Cortex of kidney (tissue), 1 donor: ENCODE measurements around the gene ADAP1.
"Not testable (repeated sequence)": the region's sequence is repeated elsewhere in the genome, so short reads cannot be mapped to it uniquely, and the experiment has no call there.

Experiments used
- DNase-seq: peaks from one replicate; lab custom pipeline; 2025; lab: John Stamatoyannopoulos, UW

The ADAP1 gene

DNA sequence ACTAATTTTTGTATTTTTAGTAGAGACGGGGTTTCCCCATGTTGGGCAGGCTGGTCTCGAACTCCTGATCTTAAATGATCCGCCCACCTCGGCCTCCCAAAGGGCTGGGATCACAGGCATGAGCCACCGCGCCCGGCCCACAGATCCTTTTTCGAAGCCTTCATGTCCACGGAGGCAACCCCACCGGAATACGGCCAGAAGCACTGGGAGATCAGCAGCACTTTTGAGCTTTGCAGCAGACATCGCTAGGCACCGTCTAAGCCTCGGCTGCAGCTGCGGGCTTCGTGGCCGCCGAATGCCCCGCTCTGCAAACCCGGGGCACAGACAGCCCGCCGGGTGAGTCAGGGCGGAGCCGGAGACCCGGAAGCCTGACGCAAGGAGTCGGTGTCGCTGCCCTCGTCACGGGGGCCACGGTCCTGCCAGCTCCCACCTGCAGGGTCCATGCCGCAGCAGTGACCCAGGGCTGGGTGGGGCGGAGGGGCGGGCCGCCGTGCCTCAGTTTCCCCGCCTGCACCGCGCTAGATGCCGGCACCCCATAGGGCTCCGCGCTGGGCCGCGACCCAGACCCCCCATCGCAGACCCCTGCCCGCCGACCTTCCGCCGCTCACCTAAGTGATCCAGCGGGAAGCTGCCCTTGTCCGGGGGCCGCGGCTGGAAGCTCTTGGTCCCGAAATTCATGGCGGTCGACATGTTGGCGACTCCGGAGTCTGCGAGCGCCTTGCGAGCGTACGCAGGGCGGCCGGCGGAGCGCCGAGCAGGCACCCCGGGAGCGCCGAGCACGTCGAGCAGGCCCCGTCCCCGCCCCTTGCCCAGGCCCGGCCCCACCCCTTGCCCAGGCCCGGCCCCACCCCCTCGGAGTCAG lies 20.6 kb upstream of the ADAP1 start, which contains the start of gene COX19:
COX19 (minus strand) TSS at position 730 of the 862 bp plus-strand sequence; CDS start at position 690, 40 bp downstream.
- no peak for DNase-seq

DNA sequence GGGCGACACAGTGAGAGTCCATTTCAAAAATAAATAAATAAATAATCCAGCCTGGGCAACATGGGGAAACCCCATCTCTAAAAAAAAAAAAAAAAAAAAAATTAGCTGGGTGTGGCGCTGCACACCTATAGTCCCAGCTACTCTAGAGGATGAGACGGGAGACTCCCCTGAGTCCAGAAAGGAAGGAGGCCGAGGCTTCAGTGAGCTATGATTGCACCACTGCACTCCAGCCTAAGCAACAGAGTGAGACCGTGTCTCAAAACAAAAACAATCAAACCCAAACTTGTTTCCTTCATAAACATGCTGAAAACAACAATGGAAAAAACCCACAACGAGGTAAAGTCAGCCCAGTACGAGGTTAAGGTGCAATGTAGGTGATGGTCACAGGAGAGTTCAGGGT lies 19.7 kb upstream of the ADAP1 start:
- no peak for DNase-seq

DNA sequence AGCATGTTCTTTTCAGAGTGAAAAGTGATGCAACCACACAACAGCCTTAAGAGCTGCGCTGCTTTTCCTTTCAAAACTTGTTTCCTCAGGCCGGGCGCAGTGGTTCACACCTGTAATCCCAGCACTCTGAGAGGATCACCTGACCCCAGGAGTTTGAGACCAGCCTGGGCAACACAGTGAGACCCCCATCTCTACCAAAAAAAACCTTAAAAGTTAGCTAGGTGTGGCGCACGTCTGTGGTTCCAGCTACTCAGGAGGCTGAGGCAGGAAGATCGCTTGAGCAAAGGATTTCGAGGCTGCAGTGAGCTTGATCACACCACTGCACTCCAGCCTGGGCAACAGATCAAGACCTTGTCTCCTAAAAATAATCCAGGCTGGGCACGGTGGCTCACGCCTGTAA lies 18.8 kb upstream of the ADAP1 start:
- no peak for DNase-seq

DNA sequence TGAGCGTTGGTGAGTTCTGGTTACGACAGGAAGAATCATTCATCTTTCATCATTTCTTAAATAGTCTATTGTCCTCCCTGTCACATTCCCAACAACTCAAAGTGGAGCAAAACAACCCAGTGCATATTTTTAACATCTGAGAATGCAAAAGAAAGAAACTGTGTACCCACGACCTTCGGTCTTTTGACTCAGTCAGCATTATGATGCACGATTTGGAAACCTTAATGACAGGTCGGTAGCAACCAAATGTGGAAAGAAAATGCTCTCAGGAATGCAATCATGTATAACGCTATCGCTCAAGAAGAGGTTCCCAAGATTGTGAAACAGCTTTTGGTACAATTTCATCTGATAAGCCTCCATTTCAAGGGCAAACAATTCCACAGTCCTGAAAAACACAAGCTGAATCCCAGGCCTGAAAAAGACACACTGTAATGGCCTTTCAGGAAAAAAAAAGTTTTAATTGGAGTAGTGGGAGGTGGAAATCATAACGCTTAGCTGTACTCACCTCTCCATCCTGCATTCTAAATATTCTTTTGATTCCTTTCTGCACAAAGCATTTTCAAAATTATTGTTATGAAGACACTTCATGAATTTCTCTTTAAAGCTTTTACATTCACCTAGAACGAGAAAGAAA lies 18.3 kb upstream of the ADAP1 start:
- no peak for DNase-seq

DNA sequence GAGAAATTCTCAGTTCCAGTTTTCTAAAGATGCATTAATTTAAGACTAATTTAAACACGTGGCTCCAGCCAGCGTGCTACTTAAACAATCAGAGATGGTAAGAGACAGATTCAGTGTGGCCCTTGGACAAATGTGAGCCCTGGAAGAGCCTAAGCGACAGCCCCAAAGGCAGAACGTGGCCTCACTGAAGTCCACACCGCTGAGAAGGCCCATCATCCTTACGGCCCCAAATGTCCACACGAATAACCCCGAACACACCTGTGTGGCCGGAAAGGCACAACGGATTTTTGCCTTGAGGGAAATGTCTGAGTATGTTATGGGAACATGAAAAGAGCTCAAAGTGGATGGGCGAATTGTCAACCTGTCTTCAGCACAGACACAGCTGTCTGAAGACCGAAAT lies 17.6 kb upstream of the ADAP1 start:
- no peak for DNase-seq

DNA sequence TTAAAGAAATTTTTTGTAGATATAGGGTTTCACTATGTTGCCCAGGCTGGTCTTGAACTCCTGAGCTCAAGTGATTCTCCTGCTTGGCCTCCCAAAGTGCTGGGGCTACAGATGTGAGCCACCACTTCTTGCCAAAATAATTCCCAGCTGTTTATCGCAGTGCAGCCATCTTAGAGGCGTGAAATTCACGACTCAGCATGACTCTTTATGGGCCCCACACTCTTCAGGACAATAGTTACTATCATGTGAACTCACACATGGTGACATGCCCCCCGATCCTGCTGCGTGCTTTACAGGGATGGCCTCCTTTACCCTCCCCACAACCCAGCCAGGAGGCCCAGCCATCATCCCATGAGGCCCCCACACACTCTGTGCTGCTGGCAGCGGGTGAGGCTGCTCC lies 16.3 kb upstream of the ADAP1 start:
- DNase-seq: no peak

DNA sequence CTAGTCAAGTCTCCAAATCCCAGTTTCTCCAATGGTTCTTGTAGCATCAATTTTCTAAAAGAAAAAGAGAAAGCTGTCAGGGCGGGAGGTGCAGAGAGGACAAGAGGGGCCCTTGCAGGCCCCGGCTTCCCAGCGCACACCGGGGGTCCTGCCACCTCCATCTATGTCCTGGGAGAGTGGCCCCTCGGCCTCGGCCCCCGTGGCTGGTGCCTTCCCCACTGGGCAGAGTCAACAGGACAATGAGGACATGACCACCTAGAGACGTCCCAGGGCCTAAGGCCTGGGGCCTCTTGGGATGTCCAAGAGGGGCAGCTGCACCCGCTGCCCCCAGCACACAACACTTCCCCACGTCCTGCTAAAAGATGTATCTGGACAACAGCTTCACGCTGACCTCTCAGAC lies 14.9 kb upstream of the ADAP1 start:
- DNase-seq: no peak

DNA sequence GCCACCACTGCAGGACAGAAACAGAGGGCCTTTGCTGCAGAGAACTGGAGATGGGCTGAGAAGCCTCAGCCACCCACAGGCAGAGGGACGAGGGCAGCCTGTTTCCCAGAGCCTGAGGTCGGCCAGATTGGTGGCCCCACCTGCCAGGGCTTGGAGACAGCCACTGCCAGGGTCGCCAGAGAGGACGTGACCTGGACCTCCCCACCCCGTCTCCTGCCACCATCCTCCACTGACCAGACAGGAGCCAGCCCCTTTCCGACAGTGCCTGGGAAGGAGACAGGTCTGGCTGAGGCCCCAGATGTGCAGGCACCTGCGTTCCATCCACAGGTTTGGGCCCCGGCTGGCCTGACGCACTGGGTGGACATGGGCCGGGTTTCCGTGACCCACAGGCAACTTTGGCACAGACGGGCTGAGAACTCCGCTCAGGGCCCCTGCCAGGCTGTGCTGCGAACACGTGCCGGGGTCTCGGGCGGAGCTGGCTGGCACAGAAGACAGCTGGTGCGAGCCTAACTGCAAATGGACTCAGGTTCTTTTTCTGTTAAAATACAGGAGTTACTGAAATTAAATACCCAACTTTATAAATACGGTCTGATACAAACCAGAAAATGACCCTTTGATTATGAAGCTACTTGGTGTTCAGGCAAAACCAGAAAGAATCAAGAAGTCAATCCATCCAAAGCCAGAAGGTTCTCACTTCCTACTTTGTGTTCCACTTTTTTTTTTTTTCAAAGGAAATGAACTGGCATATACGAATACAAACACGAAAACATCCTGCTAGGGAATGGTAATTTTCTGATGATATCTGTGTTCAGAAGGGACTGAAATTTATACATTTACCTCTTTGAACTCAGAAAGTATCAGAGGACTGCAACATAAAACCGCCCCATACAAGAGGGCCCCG lies 14.0 kb upstream of the ADAP1 start:
- DNase-seq: no peak

DNA sequence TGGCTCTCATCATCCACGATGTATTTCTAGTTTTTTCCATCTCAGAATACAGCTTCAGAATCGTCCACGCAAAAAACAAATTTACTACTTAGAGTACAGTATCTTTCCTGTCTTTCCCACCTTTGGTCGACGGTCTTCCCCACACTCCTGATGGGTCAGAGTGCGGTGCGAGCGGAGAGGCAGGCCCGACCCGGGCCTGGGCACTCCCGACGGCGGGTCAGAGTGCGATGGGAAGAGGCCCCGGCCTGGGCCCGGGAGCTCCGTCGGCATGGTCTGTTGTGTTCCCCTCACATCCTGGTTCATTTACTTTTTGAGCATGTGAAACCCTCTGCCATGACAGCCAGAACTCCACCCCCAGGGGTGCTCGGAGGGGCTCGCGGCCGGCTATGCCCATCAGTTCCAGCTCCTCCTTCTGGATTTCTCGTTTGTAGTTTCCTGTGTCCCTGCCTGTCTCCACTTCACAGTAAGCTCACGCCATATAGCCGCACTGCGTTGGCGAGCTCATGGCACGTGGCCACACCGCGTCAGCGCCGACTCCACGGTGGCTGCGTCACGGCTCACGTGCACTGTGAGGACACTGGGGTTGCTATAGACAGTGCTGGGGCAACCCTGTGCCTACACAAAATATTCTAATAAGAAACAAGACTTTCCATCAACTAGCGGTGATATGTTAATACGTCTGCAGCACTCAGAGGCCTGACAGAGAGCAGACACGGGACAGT lies 13.0 kb upstream of the ADAP1 start:
- no peak for DNase-seq

DNA sequence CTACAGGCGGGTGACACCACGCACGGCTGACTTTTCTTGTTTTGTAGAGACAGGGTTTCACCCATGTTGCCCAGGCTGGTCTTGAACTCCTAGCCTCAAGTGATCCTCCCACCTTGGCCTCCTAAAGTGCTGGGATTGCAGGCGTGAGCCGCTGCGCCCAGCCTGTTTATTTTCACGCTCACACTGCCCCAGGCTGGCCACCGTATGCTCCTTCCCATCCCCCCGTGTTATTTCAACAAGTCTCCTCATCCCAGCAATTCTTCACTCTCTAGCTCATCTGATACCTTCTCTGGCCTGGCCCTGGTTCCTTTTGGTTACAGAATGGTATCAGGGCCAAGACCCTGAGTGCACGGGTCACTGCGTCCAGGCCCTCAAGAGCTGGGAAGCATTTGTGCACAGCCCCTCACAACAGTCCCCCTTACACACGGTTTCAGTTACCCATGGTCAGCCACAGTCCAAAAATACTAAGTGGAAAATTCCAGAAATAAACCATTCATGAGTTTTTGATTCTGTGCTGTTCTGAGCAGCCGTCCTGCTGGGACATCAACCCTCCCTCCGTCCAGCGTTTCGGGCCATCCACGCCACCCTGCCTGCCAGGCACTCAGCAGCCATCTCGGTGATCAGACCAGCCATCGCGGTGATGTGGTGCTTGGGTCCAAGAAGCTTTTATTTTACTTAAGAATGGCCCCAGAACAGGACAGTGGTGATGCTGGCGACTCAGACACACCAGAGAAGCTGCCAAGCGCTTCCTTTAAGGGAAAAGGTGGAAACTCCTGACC lies 12.0 kb upstream of the ADAP1 start:
- DNase-seq: no peak

DNA sequence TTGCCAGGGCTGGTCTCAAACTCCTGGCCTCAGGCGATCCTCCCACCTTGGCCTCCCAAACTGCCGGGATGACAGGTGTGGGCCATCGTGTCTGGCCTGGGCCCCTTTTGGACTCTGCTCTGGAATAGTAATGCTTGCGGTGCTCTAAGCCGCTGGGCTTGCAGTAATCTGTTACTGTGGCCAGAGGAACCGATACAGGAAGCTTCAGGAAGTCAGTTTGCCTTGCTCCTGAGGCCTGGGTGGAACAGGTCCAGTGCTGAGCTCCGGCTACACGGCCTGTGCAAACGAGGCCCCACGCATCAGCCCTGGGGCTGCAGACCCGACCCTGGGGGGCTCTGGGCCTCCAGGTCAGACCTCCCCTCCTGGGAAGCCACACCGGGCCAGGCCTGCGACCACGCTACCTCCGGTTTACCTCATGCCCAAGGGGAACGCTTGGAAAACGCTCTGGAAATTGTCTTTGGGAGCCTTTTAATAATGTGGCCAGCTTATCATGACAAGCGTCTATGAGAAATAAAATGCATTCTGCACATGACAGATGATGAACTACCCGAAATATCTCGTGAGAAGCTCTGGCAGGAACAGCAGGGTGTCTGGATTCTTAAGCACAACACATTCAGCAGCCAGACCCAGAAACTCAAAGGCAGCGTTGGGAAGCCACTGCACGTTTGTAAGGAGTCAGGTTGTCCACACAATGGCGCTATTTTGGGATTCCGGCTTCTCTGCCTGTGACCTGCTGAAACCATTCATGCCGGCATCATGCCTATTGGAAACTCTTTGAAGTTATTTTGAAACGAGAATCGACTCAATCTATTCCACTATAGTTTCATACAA lies 10.1 kb upstream of the ADAP1 start:
- DNase-seq: no peak

DNA sequence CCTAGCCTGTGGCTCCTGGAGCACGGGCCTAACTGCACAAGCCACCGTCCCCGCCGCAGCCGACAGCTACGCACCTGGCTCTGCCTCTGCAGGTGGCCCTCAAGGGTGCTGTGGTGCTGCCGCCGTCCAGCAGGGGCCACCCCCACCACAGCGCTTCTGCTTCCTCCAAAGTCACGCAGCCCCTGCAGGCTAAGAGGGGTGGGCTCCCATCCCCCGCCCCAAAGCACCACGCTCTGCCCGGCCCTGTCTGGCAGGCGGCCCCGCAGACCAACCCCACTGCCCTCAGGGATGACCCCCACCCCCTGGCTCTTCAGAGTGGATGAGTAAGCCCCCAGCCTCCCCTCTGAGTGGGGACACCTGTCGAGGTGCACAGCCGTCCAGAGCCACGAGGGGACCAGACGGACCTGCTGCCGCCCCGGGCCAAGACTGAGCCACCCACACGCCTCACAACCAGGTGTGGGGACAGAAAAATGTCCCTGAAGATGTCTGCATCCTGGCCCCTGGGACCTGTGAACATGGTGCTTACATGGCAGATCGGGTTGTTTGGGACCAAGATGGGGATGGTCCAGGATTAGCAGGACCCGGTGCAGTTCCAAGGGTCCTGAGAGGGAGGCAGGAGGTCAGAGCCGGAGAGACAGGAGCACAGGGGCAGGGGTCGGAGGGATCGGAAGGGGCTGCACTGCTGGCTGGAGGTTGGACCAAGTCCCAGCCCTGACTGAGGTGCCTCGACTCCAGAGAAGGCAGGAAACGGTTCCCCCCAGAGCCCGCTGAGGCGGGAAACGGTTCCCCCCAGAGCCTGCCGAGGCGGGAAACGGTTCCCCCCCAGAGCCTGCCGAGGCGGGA lies 9.0 kb upstream of the ADAP1 start:
- DNase-seq: no peak

DNA sequence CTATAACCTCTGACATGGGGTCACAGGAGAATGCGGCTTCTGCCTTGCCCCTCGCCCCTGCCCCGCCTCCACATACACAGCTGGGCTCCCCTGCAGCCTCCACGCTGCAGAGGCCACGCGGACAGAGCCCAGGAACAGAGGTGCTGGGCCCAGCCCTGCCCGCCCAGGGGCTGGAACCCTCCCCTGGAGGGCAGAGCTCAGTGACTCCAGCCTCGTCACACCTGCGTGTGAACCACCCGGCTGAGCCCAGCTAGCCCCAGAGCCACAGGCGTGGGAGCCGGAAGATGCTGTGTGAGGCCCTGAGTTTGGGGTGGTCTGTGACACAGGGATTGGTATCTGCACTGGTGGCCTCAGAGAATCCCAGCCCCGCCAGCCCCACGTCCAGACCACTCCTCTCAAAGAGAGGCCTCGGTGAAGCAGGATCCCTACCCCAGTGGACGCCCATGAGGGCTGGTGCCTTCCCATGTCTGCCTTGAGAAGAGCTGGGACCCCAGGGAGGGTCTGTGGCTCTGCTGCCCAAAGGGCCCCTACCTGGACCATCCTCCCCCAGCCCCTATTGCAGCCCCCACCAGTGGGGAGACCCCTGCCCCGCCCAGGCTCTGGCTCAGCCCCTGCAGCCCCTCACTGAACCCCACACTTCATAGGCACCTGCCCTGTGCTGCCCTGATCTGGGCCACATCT lies 8.1 kb upstream of the ADAP1 start:
- no peak for DNase-seq

DNA sequence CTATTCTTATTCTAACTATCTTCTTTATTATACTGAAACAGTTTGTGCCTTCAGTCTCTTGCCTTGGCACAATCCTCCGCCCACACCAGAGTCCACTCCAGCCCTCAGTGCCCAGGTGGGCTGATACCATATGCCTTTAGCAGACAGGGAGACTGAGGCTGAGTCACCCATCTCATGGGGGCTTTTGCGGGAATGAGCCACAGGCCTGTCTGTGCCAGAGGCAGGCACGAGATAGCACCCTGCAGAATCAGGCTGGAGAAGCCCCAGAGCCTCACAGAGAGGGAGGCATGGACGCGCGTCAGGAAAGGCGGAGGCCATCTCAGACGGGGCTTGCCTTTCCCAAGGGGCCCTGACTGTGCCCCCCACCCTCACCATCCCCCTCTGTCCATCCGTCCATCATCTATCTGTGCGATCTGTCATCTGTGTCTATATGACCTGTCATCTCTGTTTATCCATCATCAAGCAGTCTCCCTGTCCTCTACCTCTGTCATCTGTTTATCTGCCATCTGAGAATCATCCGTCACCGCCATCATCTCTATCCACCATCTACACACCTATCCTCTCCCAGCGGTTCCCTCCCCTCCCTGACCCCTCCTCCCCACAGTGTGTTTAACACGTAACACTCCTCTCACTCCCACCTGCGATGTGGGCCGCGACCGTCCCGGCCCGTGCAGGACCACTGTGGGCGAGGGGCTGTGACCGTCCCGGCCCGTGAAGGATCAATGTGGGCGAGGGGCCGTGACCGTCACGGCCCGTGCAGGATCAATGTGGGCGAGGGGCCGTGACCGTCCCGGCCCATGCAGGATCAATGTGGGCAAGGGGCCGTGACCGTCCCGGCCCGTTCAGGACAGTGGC lies 7.3 kb upstream of the ADAP1 start:
- no peak for DNase-seq

DNA sequence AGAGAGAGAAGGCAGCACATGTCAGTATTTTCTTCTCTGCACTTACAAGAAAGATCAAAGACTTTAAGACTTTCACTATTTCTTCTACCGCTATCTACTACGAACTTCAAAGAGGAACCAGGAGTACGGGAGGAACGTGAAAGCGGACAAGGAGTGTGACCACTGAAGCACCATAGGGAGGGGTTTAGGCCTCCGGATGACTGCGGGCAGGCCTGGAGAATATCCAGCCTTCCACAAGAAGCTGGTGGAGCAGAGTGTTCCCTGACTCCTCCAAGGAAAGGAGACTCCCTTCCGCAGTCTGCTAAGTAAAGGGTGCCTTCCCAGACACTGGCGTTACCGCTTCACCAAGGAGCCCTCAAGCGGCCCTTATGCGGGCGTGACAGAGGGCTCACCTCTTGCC lies 6.5 kb upstream of the ADAP1 start:
- not testable (repeated sequence) for DNase-seq

DNA sequence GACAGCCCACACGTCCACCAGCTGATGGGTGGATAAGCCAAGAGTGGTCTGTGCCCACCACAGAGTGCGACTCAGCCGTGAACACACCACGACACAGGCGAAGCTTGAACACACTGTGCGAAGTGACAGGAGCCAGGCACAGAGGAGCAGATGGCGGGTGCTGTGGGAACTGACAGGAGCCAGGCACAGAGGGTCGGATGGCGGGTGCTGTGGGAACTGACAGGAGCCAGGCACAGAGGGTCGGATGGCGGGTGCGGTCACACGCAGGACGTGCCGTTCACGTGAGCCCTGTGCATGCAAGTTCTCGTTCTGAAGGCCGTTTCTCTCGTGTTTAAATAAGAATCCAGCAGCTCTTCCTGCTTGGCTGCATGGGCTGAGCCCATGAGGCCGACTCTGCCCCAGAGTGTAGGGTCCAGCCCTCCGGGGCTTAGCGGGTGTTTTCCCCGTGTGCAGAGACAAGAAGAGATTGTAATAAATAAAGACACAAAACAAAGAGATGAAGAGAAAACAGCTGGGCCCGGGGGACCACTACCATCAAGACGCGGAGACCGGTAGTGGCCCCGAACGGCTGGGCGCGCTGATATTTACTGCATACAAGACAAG lies 5.9 kb upstream of the ADAP1 start:
- no peak for DNase-seq

DNA sequence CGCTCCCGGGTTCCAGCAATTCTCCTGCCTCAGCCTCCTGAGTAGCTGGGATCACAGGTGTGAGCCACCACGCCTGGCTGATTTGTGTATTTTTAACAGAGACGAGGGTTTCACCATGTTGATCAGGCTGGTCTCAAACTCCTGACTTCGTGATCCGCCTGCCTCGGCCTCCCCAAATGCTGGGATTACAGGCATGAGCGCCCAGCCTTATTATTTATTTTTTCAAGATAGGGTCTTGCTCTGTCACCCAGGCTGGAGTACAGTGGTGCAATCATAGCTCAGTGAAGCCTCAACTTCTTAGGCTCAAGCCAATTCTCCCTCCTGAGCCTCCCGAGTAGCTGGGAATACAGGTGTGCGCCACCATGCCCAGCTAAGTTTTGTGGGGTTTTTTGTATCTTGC lies 5.3 kb upstream of the ADAP1 start:
- not testable (repeated sequence) for DNase-seq
